ENCODE measurements around the gene ILRUN.

DNA sequence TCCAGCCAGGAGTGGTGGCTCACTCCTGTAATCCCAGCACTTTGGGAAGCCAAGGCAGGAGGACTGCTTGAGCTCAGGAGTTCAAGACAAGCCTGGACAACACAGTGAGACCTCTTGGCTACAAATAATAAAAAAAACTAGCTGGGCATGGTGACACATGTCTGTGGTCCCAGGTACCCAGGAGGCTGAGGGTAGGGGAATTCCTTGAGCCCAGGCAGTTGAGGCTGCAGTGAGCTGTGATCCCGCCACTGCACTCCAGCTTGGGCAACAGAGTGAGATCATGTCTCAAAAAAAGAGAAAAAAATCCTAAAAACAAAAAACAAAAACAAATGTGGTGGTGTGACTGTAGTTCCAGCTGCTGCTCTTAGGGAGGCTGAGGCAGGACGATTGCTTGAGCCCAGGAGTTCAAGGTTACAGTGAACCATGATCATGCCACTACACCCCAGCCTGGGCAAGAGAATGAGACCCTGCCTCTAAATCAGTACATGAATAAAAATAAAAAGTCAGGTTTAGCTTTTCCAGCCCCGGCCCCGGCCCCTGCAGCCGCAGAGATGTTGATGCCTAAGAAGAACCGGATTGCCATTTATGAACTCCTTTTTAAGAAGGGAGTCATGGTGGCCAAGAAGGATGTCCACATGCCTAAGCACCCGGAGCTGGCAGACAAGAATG, 47.2 kb upstream of the ILRUN start:
- TF ChIP-seq TAF1 (IDR thresholded peaks at IDR 0.05; ENCODE audit: borderline replicate concordance, low read depth, low read length) (no peak), POLR2A (IDR thresholded peaks at IDR 0.05; ENCODE audit: low read depth, low read length) (no peak), POLR2AphosphoS5 (IDR thresholded peaks at IDR 0.05; ENCODE audit: low read depth, low read length) (no peak)

Data from GM12892 (cell line).